K562 (cell line): ENCODE data around the gene RAP1GDS1. TPM values are rescaled to one million over a fixed set of nuclear protein-coding genes. Genes with fewer than 3 reads are reported as not detected.

Experiments used
- ATAC-seq: fragments of 200-7000 bp; cut with Tn5 transposase; 3 replicates; pipeline ENCODE4 v1.9.1; 2020; ENCODE audit warnings: moderate library complexity
- BruUV-seq: library from RNA; stranded (reverse); fragments of 400-500 nt; replicated peaks from 2 replicates; lab custom pipeline; 2021; lab: Mats Ljungman, UMichigan
- CTCF ChIA-PET: fragments of 300-600 bp; formaldehyde crosslinking; extraction: SDS; loops from one replicate; lab custom pipeline; 2021; ENCODE audit warnings: low intra/inter-chr PET ratio; lab: Yijun Ruan, JAX
- POLR2A ChIA-PET: fragments of 300-600, 350-650 bp; sonication (Branson Sonifier 250); formaldehyde crosslinking; extraction: SDS; loops from one replicate; lab custom pipeline; 2021; ENCODE audit warnings: antibody characterized with exemption, inconsistent platforms; lab: Yijun Ruan, JAX
- DNase-seq, 4 experiments: peaks; one replicate each; pipeline versions ENCODE4 v3.0.0 to v3.0.0-alpha.2; 2011 to 2018; ENCODE audit warnings: low spot score in 3 of 4, mixed read lengths in 3 of 4; ENCODE audit errors: extremely low read depth in 1 of 4
- FAIRE-seq: peaks from 2 replicates; lab custom pipeline; 2011; peaks lifted over from hg19 to GRCh38; lab: Jason Lieb, UNC
- H2AFZ ChIP-seq: 2 replicates; pipeline ENCODE4 v1.6.0; 2011; ENCODE audit warnings: low read depth, low read length, control low read depth, inconsistent platforms
- H3K27ac ChIP-seq: fragments of 200-600 bp; 3 replicates; pipeline ENCODE4 v1.8.0; 2011; ENCODE audit warnings: low read depth, mild to moderate bottlenecking, control low read depth, inconsistent platforms, low read length, moderate library complexity, mixed read lengths; ENCODE audit errors: extremely low read depth
- H3K27me3 ChIP-seq, 2 experiments: fragments of 300-600 bp in 1 of 2; 2 replicates in 1 of 2; 3 replicates in 1 of 2; pipeline versions ENCODE4 v1.6.0 to v1.8.0; 2011; ENCODE audit warnings: inconsistent platforms in 2 of 2, low read length in 2 of 2, mild to moderate bottlenecking in 1 of 2, mixed read lengths in 1 of 2, moderate library complexity in 1 of 2; ENCODE audit not compliant: control insufficient read depth in 2 of 2, insufficient read depth in 2 of 2
- H3K36me3 ChIP-seq: fragments of 300-600 bp; 3 replicates; pipeline ENCODE4 v1.8.0; 2011; ENCODE audit warnings: mild to moderate bottlenecking, low read length, inconsistent platforms; ENCODE audit not compliant: control insufficient read depth, insufficient read depth
- H3K4me1 ChIP-seq, 2 experiments: fragments of 200-600 bp in 1 of 2; replicated peaks in 1 of 2; 2 replicates in 1 of 2; 3 replicates in 1 of 2; pipeline versions ENCODE4 v1.5.1 to v1.8.0; 2011; ENCODE audit warnings: inconsistent platforms in 2 of 2, low read length in 2 of 2, mild to moderate bottlenecking in 1 of 2, mixed read lengths in 1 of 2, moderate library complexity in 1 of 2; ENCODE audit not compliant: control insufficient read depth in 2 of 2, insufficient read depth in 2 of 2
- H3K4me2 ChIP-seq: 2 replicates; pipeline ENCODE4 v1.6.1; 2011; ENCODE audit warnings: low read length, control low read depth, inconsistent platforms, mixed read lengths; ENCODE audit not compliant: insufficient read depth
- H3K4me3 ChIP-seq: fragments of 200-600 bp; sonication (generic), shearing (Covaris generic); 2 replicates; pipeline ENCODE4 v1.5.1; 2016; ENCODE audit warnings: control low read depth, inconsistent platforms
- H3K79me2 ChIP-seq: fragments of 200-600 bp; 3 replicates; pipeline ENCODE4 v1.8.0; 2011; ENCODE audit warnings: low read length, inconsistent platforms; ENCODE audit not compliant: control insufficient read depth, insufficient read depth
- H3K9ac ChIP-seq, 2 experiments: 2 replicates each; pipeline versions ENCODE4 v1.6.0 to v1.6.1; 2011; ENCODE audit warnings: low read depth in 2 of 2, low read length in 2 of 2, control low read depth in 1 of 2, inconsistent platforms in 1 of 2, mild to moderate bottlenecking in 1 of 2, mixed read lengths in 1 of 2; ENCODE audit not compliant: insufficient read depth in 1 of 2
- H3K9me1 ChIP-seq: one replicate; pipeline ENCODE4 v1.6.0; 2011; ENCODE audit warnings: inconsistent platforms, mild to moderate bottlenecking, low read length, moderate library complexity; ENCODE audit not compliant: control insufficient read depth, insufficient read depth
- H3K9me3 ChIP-seq: replicated peaks from 2 replicates; pipeline ENCODE4 v1.5.1; 2011; ENCODE audit warnings: low read depth, low read length, inconsistent platforms; ENCODE audit not compliant: control insufficient read depth, insufficient read depth
- H4K20me1 ChIP-seq: replicated peaks from 2 replicates; pipeline ENCODE4 v1.6.1; 2011; ENCODE audit warnings: low read length, inconsistent platforms, mixed read lengths; ENCODE audit not compliant: control insufficient read depth, insufficient read depth
- ARID1B ChIP-seq: fragments of 450-650 bp; IDR thresholded peaks from 2 replicates; pipeline ENCODE4 v1.6.1; 2016; ENCODE audit warnings: antibody characterized with exemption, mild to moderate bottlenecking, inconsistent platforms
- MAFG ChIP-seq: fragments of 450-650 bp; conservative IDR thresholded peaks from 2 replicates; pipeline ENCODE4 v1.6.1; 2016; ENCODE audit warnings: missing genetic modification characterization, missing compliant biosample characterization
- PRPF4 ChIP-seq: fragments of 200-400 bp; formaldehyde crosslinking; IDR thresholded peaks from one replicate; pipeline ENCODE4 v1.6.1; 2017; ENCODE audit warnings: low read length, low read depth, mild to moderate bottlenecking; ENCODE audit not compliant: insufficient read depth, poor library complexity, severe bottlenecking
- SLC30A9 ChIP-seq: fragments of 250-450 bp; sonication (Bioruptor Pico); IDR thresholded peaks from 2 replicates; pipeline ENCODE4 v1.8.0; 2022; ENCODE audit warnings: mild to moderate bottlenecking, moderate library complexity
- TOE1 ChIP-seq, 2 experiments: fragments of 450-650 bp in 1 of 2; sonication (generic) in 1 of 2; formaldehyde crosslinking in 1 of 2; IDR thresholded peaks; 2 replicates each; pipeline versions ENCODE4 v1.7.1 to v1.8.0; 2016 to 2022; ENCODE audit warnings: borderline replicate concordance in 2 of 2, mild to moderate bottlenecking in 2 of 2, antibody characterized with exemption in 1 of 2, inconsistent platforms in 1 of 2, low read depth in 1 of 2, missing genetic modification reagents in 1 of 2, moderate library complexity in 1 of 2
- ZKSCAN1 ChIP-seq: fragments of 150-350 bp; IDR thresholded peaks from 2 replicates; pipeline ENCODE4 v1.6.1; 2016; ENCODE audit warnings: low read depth, low read length
- ZNF561 ChIP-seq: fragments of 450-650 bp; formaldehyde crosslinking; conservative IDR thresholded peaks from 2 replicates; pipeline ENCODE4 v1.4.0; 2020; ENCODE audit warnings: mild to moderate bottlenecking, moderate library complexity
- ZNF76 ChIP-seq: fragments of 250-450 bp; sonication (Bioruptor Pico); IDR thresholded peaks from 2 replicates; pipeline ENCODE4 v1.4.0; 2020; ENCODE audit warnings: mild to moderate bottlenecking, moderate library complexity, borderline replicate concordance
- ZNF830 ChIP-seq: fragments of 250-450 bp; sonication (Bioruptor Pico); IDR thresholded peaks from 2 replicates; pipeline ENCODE4 v1.5.0; 2021; ENCODE audit warnings: mild to moderate bottlenecking
- WGBS: fragments of 100-300 bp; shearing (Covaris generic); methylation state at CpG from one replicate; pipeline ENCODE4 v1.1.6; 2016; ENCODE audit warnings: low coverage, mixed read lengths; ENCODE audit not compliant: insufficient coverage; ENCODE audit errors: missing lambda C conversion rate; 5-methylcytosine and 5-hydroxymethylcytosine counted together
- in situ Hi-C: fragments of 300-500 bp; cut with MboI; formaldehyde crosslinking; loops from 4 replicates; pipeline ENCODE4 v1.15.0; 2018; ENCODE audit warnings: inconsistent platforms, mixed read lengths
- intact Hi-C: fragments of 100-400 bp; cut with micrococcal nuclease; formaldehyde crosslinking; loops from 2 replicates; pipeline ENCODE4 v1.14.2; 2022
- polyA plus RNA-seq, 8 experiments: library from polyadenylated mRNA; depleted of rRNA in 4 of 8; stranded (reverse) in 5 of 8; unstranded in 3 of 8; fragments of >200 nt; fragmentation: Nextera tagmentation in 2 of 8; fragmentation: Illumina TruSeq in 1 of 8; extraction: Ambion mirVana in 2 of 8; extraction: Trizol in 1 of 8; gene quantifications; 2 replicates each; pipeline versions ENCODE4 v1.2.1 to v1.2.3, GENCODE V29; 2011 to 2014; ENCODE audit warnings: inconsistent platforms in 1 of 8, missing spikeins in 1 of 8
- total RNA-seq, 7 experiments: library from RNA; depleted of rRNA in 6 of 7; stranded (reverse); fragments of >200 nt in 6 of 7; fragmentation: Illumina TruSeq in 2 of 7; extraction: Trizol in 2 of 7; gene quantifications; 2 replicates each; pipeline versions ENCODE4 v1.2.1 to v1.2.3, GENCODE V29; 2011 to 2021; ENCODE audit warnings: low replicate concordance in 1 of 7
- TF ChIP-seq, protein P1 (sequence below): fragments of 250-450 bp; sonication (Bioruptor Pico); IDR thresholded peaks from 2 replicates; pipeline ENCODE4 v1.8.0; 2021; ENCODE audit warnings: moderate library complexity, mild to moderate bottlenecking, inconsistent platforms
- TF ChIP-seq, protein P2 (sequence below): fragments of 450-650 bp; formaldehyde crosslinking; IDR thresholded peaks from 2 replicates; pipeline ENCODE4 v1.4.0; 2022; ENCODE audit warnings: mild to moderate bottlenecking, moderate library complexity
- TF ChIP-seq, protein P3 (sequence below): fragments of 450-650 bp; formaldehyde crosslinking; IDR thresholded peaks from 2 replicates; pipeline ENCODE4 v1.4.0; 2020; ENCODE audit warnings: mild to moderate bottlenecking, mixed read lengths
- TF ChIP-seq, protein P4 (sequence below): sonication (generic); formaldehyde crosslinking; IDR thresholded peaks from 2 replicates; pipeline ENCODE4 v1.8.1; 2022; ENCODE audit warnings: missing genetic modification reagents

The RAP1GDS1 gene
- total and polyA plus RNA-seq, 9 of the 15 experiments (the other 6 are each of a cell fraction or from before 2014, with no cell fraction given): 27.2 to 55.6 (median 31.5) TPM

DNA sequence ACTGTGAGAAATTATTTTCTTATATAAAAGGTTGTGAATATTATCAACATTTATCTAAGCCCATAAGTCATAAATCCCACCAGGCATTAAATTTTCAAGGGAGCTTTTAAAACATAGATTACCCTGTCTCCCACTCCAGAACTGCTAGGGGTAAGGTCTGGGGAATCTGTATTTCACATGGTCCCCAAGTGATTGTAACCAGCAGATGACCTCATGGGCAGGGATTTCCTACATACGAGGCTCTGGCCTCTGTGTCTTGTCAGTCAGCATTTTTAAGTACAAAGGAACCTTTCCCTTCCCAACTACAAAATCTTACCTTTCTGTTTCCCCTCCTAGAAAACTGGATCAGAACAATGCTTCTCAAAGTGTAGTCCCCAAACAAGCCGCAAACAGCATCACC is 208.6 kb downstream of the RAP1GDS1 start:
- no peaks in the 10 kb centered on the region for H3K27me3 ChIP-seq

More for the DNA sequence above, 208.6 kb downstream of the RAP1GDS1 start:
- TF ChIP-seq MAFG (tag) (no peak; the same call in 1 of the 2 replicates), ZNF830 (no peak), ARID1B (no peak), ZKSCAN1 (no peak), PRPF4 (no peak), ZNF76 (CRISPR knock-in tag) (no peak), SLC30A9 (CRISPR knock-in tag) (no peak), ZNF561 (CRISPR knock-in tag) (no peak), TOE1 (IDR thresholded peaks at IDR 0.05; ENCODE audit: borderline replicate concordance) (no peak), TOE1 (CRISPR knock-in tag; IDR thresholded peaks at IDR 0.05; ENCODE audit: borderline replicate concordance, low read depth) (no peak)
- TF ChIP-seq, protein P1, sequence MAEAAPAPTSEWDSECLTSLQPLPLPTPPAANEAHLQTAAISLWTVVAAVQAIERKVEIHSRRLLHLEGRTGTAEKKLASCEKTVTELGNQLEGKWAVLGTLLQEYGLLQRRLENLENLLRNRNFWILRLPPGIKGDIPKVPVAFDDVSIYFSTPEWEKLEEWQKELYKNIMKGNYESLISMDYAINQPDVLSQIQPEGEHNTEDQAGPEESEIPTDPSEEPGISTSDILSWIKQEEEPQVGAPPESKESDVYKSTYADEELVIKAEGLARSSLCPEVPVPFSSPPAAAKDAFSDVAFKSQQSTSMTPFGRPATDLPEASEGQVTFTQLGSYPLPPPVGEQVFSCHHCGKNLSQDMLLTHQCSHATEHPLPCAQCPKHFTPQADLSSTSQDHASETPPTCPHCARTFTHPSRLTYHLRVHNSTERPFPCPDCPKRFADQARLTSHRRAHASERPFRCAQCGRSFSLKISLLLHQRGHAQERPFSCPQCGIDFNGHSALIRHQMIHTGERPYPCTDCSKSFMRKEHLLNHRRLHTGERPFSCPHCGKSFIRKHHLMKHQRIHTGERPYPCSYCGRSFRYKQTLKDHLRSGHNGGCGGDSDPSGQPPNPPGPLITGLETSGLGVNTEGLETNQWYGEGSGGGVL: no peak
- TF ChIP-seq, protein P2, sequence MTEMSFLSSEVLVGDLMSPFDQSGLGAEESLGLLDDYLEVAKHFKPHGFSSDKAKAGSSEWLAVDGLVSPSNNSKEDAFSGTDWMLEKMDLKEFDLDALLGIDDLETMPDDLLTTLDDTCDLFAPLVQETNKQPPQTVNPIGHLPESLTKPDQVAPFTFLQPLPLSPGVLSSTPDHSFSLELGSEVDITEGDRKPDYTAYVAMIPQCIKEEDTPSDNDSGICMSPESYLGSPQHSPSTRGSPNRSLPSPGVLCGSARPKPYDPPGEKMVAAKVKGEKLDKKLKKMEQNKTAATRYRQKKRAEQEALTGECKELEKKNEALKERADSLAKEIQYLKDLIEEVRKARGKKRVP (CRISPR knock-in tag): no peak
- TF ChIP-seq, protein P3, sequence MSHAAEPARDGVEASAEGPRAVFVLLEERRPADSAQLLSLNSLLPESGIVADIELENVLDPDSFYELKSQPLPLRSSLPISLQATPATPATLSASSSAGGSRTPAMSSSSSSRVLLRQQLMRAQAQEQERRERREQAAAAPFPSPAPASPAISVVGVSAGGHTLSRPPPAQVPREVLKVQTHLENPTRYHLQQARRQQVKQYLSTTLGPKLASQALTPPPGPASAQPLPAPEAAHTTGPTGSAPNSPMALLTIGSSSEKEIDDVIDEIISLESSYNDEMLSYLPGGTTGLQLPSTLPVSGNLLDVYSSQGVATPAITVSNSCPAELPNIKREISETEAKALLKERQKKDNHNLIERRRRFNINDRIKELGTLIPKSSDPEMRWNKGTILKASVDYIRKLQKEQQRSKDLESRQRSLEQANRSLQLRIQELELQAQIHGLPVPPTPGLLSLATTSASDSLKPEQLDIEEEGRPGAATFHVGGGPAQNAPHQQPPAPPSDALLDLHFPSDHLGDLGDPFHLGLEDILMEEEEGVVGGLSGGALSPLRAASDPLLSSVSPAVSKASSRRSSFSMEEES (CRISPR knock-in tag): no peak
- TF ChIP-seq, protein P4, sequence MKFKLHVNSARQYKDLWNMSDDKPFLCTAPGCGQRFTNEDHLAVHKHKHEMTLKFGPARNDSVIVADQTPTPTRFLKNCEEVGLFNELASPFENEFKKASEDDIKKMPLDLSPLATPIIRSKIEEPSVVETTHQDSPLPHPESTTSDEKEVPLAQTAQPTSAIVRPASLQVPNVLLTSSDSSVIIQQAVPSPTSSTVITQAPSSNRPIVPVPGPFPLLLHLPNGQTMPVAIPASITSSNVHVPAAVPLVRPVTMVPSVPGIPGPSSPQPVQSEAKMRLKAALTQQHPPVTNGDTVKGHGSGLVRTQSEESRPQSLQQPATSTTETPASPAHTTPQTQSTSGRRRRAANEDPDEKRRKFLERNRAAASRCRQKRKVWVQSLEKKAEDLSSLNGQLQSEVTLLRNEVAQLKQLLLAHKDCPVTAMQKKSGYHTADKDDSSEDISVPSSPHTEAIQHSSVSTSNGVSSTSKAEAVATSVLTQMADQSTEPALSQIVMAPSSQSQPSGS (CRISPR knock-in tag): no peak
- TF ChIP-seq, all 486 proteins: peak for 0
- FAIRE-seq (no peak), DNase-seq (no peak), ATAC-seq (no peak)
- no peaks in the 10 kb centered on the region for H3K9me1 ChIP-seq
- intact Hi-C loops (loop anchor here (5.0 to 10.0 kb wide), 5 partner anchors 155 to 993 kb away; no protein-coding TSS in a partner anchor), in situ Hi-C loops (loop anchor here (25.0 kb wide), 1 partner anchor 943 kb away; no protein-coding TSS in a partner anchor)
- no peak overlapping the region for H3K4me3 ChIP-seq
- H3K4me1 ChIP-seq: no peaks in the 10 kb centered on the region; a peak in 3 of 5 replicates
- H2AFZ ChIP-seq: 0 out of 2 replicates have a peak overlapping the region, but pooled peaks have one; percentile 78
- no peaks in the 10 kb centered on the region for H3K9me3 ChIP-seq
- no peaks in the 10 kb centered on the region for H4K20me1 ChIP-seq
- CTCF ChIA-PET: no interaction called here
- H3K4me2 ChIP-seq: no peak overlapping the region
- H3K79me2 ChIP-seq: no peaks in the 10 kb centered on the region
- no peaks in the 10 kb centered on the region for H3K36me3 ChIP-seq
- BruUV-seq: no TSS peak
- no peak overlapping the region for H3K9ac ChIP-seq
- WGBS: 14% methylated on average over 2 of the region's 2 CpGs
- H3K27ac ChIP-seq: no peak overlapping the region
- POLR2A ChIA-PET: no interaction called here
